EH (cell line): ENCODE results near the gene LPP.

Experiments used
- DNase-seq: peaks from one replicate; pipeline ENCODE4 v3.0.0-alpha.2; 2015; ENCODE audit warnings: low read depth

Gene LPP, protein sequence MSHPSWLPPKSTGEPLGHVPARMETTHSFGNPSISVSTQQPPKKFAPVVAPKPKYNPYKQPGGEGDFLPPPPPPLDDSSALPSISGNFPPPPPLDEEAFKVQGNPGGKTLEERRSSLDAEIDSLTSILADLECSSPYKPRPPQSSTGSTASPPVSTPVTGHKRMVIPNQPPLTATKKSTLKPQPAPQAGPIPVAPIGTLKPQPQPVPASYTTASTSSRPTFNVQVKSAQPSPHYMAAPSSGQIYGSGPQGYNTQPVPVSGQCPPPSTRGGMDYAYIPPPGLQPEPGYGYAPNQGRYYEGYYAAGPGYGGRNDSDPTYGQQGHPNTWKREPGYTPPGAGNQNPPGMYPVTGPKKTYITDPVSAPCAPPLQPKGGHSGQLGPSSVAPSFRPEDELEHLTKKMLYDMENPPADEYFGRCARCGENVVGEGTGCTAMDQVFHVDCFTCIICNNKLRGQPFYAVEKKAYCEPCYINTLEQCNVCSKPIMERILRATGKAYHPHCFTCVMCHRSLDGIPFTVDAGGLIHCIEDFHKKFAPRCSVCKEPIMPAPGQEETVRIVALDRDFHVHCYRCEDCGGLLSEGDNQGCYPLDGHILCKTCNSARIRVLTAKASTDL

GRCh38 chr3:188154014-188154808, at the start of gene LPP:
LPP (plus strand) TSS chr3:188154157; CDS start chr3:188406121, 251,964 bp downstream.
- DNase-seq, result peak; percentile 94

- no peak for DNase-seq
These were observed 48.0 kb upstream of the LPP start for GRCh38 chr3:188106006-188106405.

- no peak for DNase-seq
These were observed 47.5 kb upstream of the LPP start for GRCh38 chr3:188106454-188106853.

DNA sequence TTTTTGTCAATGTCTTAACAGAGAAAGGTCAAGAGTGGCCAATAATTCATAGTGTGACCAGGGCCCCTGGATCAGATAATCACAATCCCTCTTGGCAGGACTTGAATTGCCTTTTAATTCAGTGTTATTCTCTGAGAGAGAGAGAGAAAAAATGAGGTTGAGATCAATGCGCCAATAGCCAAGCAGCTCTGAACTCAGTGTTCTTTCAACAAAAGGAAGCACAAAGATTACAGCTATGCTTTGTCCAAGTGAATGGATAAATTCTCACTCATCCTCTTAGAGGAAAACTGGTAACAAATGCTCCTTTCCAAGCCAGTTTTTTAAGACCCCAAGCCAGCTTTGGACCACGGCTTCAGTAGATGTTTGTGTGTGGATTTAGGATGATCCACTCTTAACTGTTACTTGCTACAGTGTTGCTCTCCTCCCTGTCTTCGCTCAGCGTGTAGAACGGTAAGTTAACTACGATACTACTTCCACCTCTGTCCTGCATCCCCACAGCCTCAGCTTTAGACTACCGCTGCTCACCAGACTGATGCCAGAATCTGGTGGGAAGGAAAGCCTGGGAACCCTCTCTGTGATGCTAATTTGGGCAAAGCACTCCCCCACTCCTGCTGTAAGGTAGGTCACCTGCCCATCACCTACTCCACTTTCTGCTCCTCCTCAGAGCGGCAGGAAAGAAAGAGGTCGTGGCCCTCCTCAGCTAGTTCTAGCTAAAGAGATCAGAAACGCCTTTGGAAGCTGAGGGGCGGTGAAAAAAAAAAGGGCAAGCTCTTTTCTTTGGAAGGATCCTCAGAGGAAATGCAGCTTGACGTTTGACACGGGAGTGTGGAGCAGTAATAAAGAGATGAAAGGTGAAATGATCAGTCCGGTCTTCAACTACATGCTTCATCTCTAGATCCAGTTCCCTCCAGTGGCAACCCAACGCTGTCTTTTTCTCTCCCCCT, 46.8 kb upstream of the LPP start:
- DNase-seq, result no peak

DNA sequence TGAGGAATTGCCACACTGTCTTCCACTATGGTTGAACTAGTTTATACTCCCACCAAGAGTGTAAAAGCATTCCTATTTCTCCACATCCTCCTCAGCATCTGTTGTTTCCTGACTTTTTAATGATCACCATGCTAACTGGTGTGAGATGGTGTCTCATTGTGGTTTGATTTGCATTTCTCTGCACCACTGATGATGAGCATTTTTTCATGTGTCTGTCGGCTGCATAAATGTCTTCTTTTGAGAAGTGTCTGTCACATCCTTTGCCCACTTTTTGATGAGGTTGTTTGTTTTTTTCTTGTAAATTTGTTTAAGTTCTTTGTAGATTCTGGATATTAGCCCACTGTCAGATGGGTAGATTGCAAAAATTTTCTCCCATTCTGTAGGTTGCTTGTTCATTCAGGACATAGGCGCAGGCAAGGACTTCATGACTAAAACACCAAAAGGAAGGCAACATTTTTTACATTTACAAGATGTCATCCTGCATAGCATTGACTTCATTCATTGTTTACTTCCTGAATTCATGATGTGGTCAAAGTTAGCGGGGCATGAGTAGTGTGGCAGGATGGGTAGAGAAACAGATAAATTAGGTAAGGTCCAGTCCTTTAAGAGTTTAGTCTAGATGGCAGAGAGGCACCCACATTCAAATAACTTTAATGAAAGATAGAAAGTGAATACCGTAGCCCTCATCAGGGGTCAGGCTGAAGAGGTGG, 45.1 kb upstream of the LPP start:
- DNase-seq, result peak; percentile 47

GRCh38 chr3:188111002-188111584, 42.9 kb upstream of the LPP start:
- peak; percentile 13 for DNase-seq

GRCh38 chr3:188113756-188114155, 40.2 kb upstream of the LPP start:
- no peak for DNase-seq

- no peak for DNase-seq
These were observed 34.1 kb upstream of the LPP start for GRCh38 chr3:188119846-188120245.

GRCh38 chr3:188122571-188123169, 31.3 kb upstream of the LPP start:
- no peak for DNase-seq

- peak; percentile 43 for DNase-seq
These were observed 30.6 kb upstream of the LPP start for GRCh38 chr3:188123170-188123905.

GRCh38 chr3:188124184-188124583, 29.8 kb upstream of the LPP start:
- peak; percentile 58 for DNase-seq

GRCh38 chr3:188125076-188125475, 28.9 kb upstream of the LPP start:
- DNase-seq, result no peak

DNA sequence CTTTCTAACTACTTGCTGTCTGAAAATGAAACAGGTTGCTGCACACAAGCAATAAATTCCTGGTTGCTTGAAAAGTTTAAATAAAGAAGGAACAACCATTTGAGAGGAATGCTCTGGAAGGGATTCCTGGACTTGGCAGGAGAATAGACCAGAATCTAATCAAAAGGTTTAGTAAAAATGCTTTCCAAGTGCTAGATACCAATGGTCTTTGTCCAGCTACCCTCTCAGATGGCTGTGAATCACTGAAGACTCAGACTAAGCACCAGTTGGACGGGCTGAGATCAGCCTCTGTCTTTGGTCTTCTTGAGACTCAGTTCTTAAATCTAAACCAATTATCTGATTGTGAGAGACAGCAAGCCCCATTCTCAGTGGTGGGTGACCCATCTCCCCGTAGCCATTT, 27.7 kb upstream of the LPP start:
- DNase-seq, result peak; percentile 62

- no peak for DNase-seq
These were observed 27.0 kb upstream of the LPP start for GRCh38 chr3:188126934-188127333.

GRCh38 chr3:188128905-188129304, 25.1 kb upstream of the LPP start:
- no peak for DNase-seq

DNA sequence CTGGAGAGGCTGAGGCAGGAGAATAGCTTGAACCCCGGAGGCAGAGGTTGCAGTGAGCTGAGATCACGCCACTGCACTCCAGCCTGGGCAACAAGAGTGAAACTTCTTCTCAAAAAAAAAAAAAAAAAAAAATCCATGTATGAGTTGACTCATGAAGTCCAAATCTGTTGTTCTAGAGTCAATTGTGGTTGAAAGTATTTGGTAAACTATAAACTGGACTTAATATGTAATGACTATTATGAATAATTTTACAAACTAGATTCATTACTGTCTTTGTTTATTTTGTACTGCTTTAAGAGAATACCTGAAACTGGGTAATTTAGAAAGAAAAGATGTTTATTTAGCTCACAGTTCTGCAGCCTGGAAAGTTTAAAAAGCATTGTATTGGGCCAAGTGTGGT, 22.9 kb upstream of the LPP start:
- DNase-seq, result peak; percentile 48

GRCh38 chr3:188133219-188133618, 20.7 kb upstream of the LPP start:
- peak; percentile 59 for DNase-seq

- DNase-seq, result no peak
These were observed 20.3 kb upstream of the LPP start for GRCh38 chr3:188133646-188134045.

DNA sequence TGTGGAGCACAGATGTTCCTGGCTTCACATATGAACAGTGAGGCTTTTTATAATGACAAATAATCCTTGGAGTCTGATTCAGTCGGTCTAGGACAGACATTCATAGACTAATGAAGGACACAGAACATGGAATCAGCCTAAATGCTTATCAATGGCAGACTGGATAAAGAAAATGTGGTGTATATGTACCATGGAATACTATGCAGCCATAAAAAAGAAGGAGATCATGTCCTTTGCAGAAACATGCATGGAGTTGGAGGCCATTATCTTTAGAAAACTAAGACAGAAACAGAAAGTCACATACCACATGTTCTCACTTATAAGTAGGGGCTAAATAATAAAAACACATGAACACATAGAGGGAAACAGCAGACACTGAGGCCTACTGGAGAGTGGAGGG, 19.9 kb upstream of the LPP start:
- no peak for DNase-seq

- DNase-seq, result no peak
These were observed 19.1 kb upstream of the LPP start for GRCh38 chr3:188134856-188135255.
